ENCODE data around the gene ADGRG4.
"Not testable (repeated sequence)": the region's sequence is repeated elsewhere in the genome, so short reads cannot be mapped to it uniquely, and the experiment has no call there.

Gene ADGRG4

GRCh38 chrX:136395271-136395670 is 94.5 kb downstream of the ADGRG4 start:
- no peak for DNase-seq

GRCh38 chrX:136397001-136397400 is 96.2 kb downstream of the ADGRG4 start:
- no peak for DNase-seq

GRCh38 chrX:136405126-136405525 is 104.4 kb downstream of the ADGRG4 start:
- DNase-seq = no peak

- DNase-seq = no peak
These were observed 117.0 kb downstream of the ADGRG4 start for GRCh38 chrX:136417806-136418205.

- no peak for DNase-seq
These were observed 120.6 kb downstream of the ADGRG4 start for GRCh38 chrX:136421338-136421737.

- no peak for DNase-seq
These were observed 123.0 kb downstream of the ADGRG4 start for GRCh38 chrX:136423724-136424123.

GRCh38 chrX:136425996-136426395 is 125.2 kb downstream of the ADGRG4 start:
- no peak for DNase-seq

GRCh38 chrX:136431625-136432024 is 130.9 kb downstream of the ADGRG4 start:
- DNase-seq = no peak

- no peak for DNase-seq
These were observed 137.0 kb downstream of the ADGRG4 start for GRCh38 chrX:136437774-136438173.

GRCh38 chrX:136438192-136438591 is 137.4 kb downstream of the ADGRG4 start:
- DNase-seq = no peak

- DNase-seq = not testable (repeated sequence)
These were observed 144.9 kb downstream of the ADGRG4 start for GRCh38 chrX:136445674-136446073.

- DNase-seq = no peak
These were observed 145.4 kb downstream of the ADGRG4 start for GRCh38 chrX:136446208-136446607.

- DNase-seq = no peak
These were observed 146.5 kb downstream of the ADGRG4 start for GRCh38 chrX:136447308-136447707.

- no peak for DNase-seq
These were observed 147.2 kb downstream of the ADGRG4 start for GRCh38 chrX:136447968-136448367.

- DNase-seq = no peak
These were observed 149.5 kb downstream of the ADGRG4 start for GRCh38 chrX:136450050-136450830.

GRCh38 chrX:136452614-136453013 is 151.9 kb downstream of the ADGRG4 start:
- DNase-seq = no peak

- no peak for DNase-seq
These were observed 152.4 kb downstream of the ADGRG4 start for GRCh38 chrX:136453114-136453513.

- DNase-seq = no peak
These were observed 153.0 kb downstream of the ADGRG4 start for GRCh38 chrX:136453771-136454170.

GRCh38 chrX:136456133-136456532 is 155.4 kb downstream of the ADGRG4 start:
- DNase-seq = no peak

- DNase-seq = no peak
These were observed 156.6 kb downstream of the ADGRG4 start for GRCh38 chrX:136457303-136457917.

GRCh38 chrX:136464589-136464988 is 163.8 kb downstream of the ADGRG4 start:
- no peak for DNase-seq
